HG03060 (cell line): ENCODE data around the gene METTL22.

ENCODE experiments used
- ATAC-seq: cut with Tn5 transposase; IDR thresholded peaks from one replicate; pipeline ENCODE4 v1.9.1; 2021; ENCODE audit warnings: low read depth, moderate number of reproducible peaks; ENCODE audit not compliant: unreplicated experiment

METTL22 gene

GRCh38 chr16:8686031-8686621 lies 64.6 kb downstream of the METTL22 start:
- ATAC-seq = no peak

DNA sequence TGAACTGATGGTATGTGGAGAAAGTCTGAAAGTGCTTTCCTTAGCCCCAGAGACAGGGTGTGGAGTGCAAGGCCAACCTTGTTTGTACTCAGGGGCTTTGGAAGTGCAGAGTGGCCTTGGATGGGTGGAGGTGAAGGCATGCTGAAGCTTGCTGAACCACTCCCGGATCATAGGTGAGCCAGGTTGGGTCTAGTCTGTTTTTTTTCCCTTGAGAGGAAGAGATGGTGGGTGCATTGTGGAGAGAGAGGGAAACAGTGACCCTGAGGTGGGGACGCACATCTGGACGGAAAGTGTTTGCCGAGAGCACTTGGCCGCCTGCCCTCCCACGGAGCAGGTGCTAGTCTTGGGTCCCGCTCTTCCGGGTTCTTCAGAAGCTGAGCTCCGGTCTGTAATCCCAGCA lies 65.4 kb downstream of the METTL22 start:
- ATAC-seq = no peak

DNA sequence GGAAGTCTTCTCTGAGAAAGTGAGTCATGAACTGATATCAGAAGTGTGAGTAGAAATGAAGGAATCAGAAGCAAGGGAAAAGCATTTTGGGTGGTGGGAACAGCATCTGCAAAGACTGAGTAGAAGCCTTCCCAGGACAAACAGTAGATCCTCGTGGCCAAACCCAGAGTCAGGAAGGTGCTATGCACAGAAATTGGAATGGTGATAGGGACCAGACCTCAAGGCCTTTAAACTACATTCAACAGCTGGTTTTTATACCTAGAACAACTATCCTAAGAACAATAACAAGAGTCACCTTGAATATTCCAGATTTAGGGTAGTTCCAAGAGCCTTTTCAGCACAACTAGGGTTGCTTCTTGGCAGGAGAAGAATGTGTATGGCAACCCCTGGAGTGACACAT lies 68.2 kb downstream of the METTL22 start:
- no peak for ATAC-seq

GRCh38 chr16:8691728-8692127 lies 70.2 kb downstream of the METTL22 start:
- ATAC-seq = no peak

- no peak for ATAC-seq
Measured at GRCh38 chr16:8694795-8695728, 73.6 kb downstream of the METTL22 start.

DNA sequence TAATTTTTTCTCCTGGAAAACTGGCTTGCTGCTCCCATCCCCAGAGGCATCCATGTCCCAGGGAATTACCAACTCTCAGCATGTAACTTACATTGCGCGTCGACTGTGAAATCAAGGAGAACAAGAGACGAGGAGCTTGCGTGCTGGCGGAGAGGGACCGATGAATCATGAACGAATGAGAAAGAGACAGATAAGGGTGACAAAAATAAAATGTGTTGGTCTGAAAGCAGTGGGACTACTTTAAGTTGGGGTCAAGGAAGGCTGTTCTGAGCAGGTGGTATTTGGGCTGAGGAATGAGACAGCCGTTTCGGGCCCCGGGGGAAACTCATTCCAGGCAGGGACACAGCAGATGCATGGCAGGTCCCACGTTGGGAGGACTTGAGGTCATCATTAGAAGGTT lies 75.4 kb downstream of the METTL22 start:
- no peak for ATAC-seq

- no peak for ATAC-seq
Measured at GRCh38 chr16:8697965-8698364, 76.5 kb downstream of the METTL22 start.
